GM12875 (cell line): Measurements from ENCODE around the gene UTP15.

ENCODE experiments used
- H3K4me3 ChIP-seq: one replicate; pipeline ENCODE4 v1.5.1; 2011; ENCODE audit warnings: low read depth, low read length, control low read depth
- CTCF ChIP-seq: IDR thresholded peaks from 2 replicates; pipeline ENCODE4 v1.5.1; 2011; ENCODE audit warnings: low read depth, mild to moderate bottlenecking, control low read depth, inconsistent platforms, low read length, moderate library complexity, borderline replicate concordance; ENCODE audit not compliant: insufficient read depth

Gene UTP15

GRCh38 chr5:73623060-73623459 is 57.5 kb downstream of the UTP15 start:
- no peak overlapping the region for H3K4me3 ChIP-seq
- TF ChIP-seq CTCF = no peak

- TF ChIP-seq CTCF = no peak
- H3K4me3 ChIP-seq = no peak overlapping the region
These were observed 58.4 kb downstream of the UTP15 start for GRCh38 chr5:73623901-73624404.

DNA sequence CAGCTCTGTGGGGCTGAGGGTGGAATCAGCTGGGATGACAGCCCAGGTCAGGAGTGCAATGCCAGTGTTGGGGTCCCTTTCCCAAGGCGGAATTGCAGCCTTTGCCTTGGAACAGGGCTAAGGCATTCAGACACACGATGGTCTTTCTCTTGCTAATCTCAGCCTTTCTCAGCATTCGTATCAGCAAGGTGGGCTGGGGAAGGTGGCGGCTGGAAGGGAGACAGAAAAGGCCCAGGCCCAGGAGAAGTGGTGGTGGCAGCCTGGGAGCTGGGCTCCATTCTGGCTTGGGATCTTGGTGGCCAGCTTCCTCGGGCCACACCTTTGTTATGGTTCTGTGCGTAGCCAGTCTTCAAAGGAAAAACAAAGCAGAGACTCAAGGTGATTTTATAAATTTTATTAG is 59.3 kb downstream of the UTP15 start:
- no peak for TF ChIP-seq CTCF
- H3K4me3 ChIP-seq = no peak overlapping the region

- TF ChIP-seq CTCF = no peak
- no peak overlapping the region for H3K4me3 ChIP-seq
These were observed 59.9 kb downstream of the UTP15 start for GRCh38 chr5:73625372-73625943.

- no peak for TF ChIP-seq CTCF
- H3K4me3 ChIP-seq = no peak within 1 kb of the TSS
These were observed 60.6 kb downstream of the UTP15 start, which contains the start of gene ARHGEF28 for GRCh38 chr5:73625944-73626811. Gene ARHGEF28 (plus strand): TSS chr5:73626196. CDS start chr5:73684852, 58,656 bp downstream.

GRCh38 chr5:73626814-73627313 is 61.3 kb downstream of the UTP15 start:
- no peak overlapping the region for H3K4me3 ChIP-seq
- no peak for TF ChIP-seq CTCF
